CD4-positive, alpha-beta T cell treated with Interleukin-17A for 1 hour (primary cell): ENCODE results near the gene HCK.
"Not testable (repeated sequence)": the region's sequence is repeated elsewhere in the genome, so short reads cannot be mapped to it uniquely, and the experiment has no call there.

Experiments used
- DNase-seq: peaks from one replicate; pipeline ENCODE4 v3.0.0-alpha.2; 2020

The HCK gene

GRCh38 chr20:32109392-32110172 is 57.5 kb downstream of the HCK start, which contains the start of gene TM9SF4:
Gene TM9SF4, plus strand, starts transcription at chr20:32109714. Its CDS starts 27 bp downstream, at chr20:32109741.
- DNase-seq = peak; percentile 95

GRCh38 chr20:32110173-32110704 is 58.2 kb downstream of the HCK start:
- DNase-seq = no peak

- DNase-seq = no peak
These were observed 58.7 kb downstream of the HCK start for GRCh38 chr20:32110727-32111126.

- no peak for DNase-seq
These were observed 59.2 kb downstream of the HCK start for GRCh38 chr20:32111156-32111686.

DNA sequence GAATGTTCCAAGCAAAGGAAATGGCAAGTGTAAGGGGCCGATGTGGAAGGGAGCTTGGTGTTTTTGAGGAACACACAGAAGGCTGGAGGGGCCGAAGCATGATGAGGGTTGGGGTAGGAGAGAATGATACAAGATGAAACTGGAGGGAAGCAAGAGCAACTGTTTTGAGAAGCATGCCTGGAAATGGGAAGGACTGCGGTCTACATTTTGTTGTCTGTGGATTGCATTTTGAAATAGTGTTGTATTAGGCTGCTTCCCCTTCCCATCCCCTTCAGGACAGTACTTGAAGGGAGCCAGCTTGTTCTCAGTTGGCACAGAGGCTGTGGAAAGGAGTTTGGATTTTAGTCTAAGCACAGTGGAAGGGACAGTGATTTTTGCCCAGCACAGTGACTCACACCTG is 59.7 kb downstream of the HCK start:
- DNase-seq = no peak

DNA sequence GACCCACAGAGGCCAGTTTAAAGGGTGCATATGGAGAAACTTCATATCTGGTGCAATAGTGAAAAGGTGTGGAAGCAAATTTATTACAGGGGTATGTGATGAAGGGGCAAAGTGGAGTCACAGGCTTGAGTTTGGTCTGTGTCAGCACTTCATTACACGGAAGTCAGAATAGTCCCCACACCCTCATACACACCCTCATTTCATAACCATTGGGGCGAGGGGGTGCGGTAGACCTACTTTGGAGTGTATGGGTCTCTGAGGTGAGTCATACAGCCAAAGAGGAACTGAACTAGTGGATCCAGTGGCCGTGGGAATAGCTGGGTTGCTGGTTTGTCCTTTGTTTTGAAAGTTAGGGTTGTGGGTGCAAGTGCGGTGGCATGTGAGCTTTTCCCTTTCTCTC is 60.8 kb downstream of the HCK start:
- peak; percentile 34 for DNase-seq

- no peak for DNase-seq
These were observed 61.7 kb downstream of the HCK start for GRCh38 chr20:32113591-32114260.

GRCh38 chr20:32114305-32114960 is 62.4 kb downstream of the HCK start:
- no peak for DNase-seq

DNA sequence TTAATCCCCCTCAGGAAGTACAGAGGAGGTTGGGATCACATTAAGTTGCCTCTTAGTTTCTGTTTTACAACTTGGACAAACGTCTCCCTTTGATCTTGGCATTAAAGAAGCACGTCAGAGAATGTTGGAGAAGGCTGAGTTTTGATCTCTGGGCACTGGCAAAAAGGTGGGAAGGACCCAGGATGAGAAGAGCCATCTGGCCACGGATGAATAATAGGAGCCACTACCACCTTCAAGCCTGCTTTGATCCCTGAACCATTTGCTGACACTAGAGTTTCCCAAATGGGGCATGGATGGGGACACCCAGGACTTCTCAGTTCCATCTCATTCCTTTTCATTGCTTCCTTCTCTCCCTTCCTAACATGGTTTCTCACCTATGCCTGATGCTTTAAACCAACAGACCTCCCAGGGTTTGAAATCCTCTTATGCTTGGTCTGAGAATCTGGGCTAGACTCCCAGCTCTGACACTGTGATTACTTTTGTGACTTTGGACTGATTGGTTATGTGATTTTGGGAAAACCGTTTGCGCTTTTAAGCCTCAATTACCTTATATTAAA is 63.2 kb downstream of the HCK start:
- DNase-seq = no peak

DNA sequence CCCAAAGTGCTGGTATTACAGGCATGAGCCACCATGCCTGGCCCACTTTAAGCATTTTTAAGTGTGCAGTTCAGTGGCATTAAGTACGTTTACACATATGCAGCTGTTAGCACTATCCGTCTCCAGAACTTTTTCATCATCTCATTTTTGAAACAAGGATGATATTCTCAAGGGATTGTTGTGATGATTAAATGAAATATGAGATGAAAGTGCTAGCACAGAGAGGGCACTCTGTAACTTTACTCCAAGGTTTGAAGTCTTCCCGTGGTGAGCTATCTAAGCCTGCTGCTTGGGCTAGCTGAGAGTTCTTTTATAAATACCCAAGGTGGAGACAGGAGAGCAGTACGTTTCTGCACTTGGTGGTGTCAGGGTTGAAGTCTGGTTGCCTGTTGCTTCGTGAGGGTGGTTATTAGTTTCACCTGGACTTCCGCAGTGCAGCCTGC is 64.1 kb downstream of the HCK start:
- no peak for DNase-seq

DNA sequence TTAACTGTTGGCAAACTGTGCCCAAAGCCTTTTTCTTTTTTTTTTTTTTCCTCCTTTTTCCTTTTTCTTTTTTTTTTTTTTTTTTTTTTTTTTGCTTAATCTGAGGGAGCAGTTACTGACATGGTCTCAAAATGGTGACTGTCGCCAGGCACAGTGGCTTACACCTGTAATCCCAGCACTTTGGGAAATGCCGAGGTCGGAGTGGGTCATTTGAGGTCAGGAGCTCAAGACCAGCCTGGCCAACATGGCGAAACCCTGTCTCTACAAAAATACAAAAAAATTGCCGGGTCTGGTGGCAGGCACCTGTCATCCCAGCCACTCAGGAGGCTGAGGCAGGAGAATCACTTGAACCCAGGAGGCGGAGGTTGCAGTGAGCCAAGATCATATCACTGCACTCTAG is 64.8 kb downstream of the HCK start:
- not testable (repeated sequence) for DNase-seq

- not testable (repeated sequence) for DNase-seq
These were observed 66.4 kb downstream of the HCK start for GRCh38 chr20:32118427-32118826.

DNA sequence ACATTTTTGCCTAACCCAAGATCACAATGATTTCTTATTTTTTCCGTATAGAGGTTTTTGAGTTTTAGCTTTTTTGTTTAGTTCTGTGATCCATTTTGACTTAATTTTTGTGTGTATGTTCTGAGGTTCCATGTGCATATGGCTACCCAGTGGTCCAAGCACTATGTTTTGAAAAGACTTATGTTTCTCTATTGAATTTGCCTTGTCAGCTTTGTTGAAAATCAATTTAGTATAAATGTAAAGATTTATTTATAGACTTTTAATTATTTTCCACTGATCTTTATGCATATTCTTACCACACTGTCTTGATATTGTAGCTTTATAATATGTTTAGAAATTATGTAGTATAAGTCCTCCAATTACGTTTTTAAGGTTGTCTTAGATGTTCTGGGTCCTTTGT is 67.7 kb downstream of the HCK start:
- no peak for DNase-seq

DNA sequence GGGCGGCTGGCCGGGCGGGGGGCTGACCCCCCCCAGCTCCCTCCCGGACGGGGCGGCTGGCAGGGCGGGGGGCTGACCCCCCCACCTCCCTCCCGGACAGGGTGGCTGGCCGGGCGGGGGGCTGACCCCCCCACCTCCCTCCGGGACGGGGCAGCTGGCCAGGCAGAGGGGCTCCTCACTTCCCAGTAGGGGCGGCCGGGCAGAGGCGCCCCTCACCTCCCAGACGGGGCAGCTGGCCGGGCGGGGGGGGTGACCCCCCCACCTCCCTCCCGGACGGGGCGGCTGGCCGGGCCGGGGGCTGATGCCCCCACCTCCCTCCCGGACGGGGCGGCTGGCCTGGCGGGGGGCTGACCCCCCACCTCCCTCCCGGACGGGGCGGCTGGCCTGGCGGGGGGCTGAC is 69.9 kb downstream of the HCK start:
- not testable (repeated sequence) for DNase-seq

- DNase-seq = no peak
These were observed 71.0 kb downstream of the HCK start for GRCh38 chr20:32123088-32123487.

GRCh38 chr20:32124916-32125454 is 72.9 kb downstream of the HCK start:
- no peak for DNase-seq

DNA sequence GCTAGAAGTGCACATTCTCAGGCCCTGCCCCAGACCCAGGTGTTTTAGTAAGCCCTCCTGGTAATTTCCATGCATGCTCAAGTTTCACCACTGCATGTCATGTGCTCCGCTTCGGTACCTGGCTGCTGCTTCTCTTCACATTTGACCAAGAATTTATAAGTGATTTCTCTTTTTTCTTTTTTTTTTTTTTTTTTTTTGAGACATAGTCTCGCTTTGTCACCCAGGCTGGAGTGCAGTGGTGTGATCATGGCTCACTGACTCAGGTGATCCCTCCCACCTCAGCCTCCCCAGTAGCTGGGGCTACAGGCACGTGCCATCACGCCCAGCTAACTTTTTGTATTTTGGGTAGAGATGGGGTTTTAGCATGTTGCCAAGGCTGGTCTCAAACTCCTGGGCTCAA is 73.5 kb downstream of the HCK start:
- no peak for DNase-seq

DNA sequence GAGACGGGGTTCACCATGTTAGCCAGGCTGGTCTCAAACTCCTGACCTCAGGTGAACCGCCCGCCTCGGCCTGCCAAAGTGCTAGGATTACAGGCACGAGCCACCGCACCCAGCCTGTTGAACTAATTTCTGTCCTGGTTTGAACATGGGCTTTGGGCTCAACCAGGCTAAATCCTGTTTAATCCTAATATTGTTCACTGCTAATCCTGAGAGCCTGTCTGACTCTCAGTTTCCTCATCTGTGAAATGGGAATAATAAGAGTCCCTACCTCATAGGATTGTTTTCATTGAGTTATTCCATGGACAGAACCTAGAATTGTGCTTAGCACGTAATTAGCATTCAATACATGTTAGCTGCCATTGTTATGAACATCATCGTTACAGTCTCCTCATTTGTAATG is 74.9 kb downstream of the HCK start:
- DNase-seq = no peak

DNA sequence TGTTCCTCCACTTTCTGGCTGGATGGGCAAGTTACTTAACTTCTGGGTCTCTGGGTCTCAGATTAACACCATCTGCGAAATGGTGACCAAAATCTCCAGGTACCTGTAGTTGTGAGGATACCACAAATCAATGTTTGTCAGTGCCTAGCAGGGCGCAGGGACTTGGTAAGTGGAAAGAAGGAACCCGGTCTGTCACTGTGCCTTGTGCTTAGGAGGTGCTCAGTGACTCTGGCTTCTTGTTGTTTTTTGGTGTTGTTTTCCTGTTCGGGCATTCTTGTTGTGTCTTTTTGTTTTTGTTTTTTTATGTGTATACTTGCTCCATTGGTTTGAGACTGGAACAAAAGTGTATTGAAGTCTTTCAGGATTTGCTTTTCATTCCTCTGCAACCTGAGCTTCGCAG is 75.3 kb downstream of the HCK start:
- no peak for DNase-seq

GRCh38 chr20:32128167-32128566 is 76.1 kb downstream of the HCK start:
- DNase-seq = no peak

DNA sequence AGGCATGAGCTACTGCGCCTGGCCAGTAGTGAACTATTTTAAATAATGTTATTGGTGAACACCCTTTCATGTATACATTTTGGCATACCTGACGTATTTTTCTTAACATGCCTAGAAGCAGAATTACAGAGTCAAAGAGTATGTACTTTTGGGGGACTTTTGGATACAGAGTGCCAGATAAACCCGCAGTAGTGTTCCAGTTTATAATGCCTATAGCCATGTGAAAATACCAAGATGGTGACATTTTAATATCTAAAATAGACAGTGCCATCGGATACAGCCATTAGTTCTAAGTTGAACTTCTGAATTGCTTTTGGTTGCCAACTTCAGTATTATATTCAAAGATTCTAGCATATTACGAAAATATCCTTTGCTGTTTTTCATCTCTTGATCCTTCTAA is 77.8 kb downstream of the HCK start:
- no peak for DNase-seq

- no peak for DNase-seq
These were observed 78.3 kb downstream of the HCK start for GRCh38 chr20:32130352-32130751.

GRCh38 chr20:32130965-32131364 is 78.9 kb downstream of the HCK start:
- no peak for DNase-seq
